ENCODE measurements around the gene ALG9.

DNA sequence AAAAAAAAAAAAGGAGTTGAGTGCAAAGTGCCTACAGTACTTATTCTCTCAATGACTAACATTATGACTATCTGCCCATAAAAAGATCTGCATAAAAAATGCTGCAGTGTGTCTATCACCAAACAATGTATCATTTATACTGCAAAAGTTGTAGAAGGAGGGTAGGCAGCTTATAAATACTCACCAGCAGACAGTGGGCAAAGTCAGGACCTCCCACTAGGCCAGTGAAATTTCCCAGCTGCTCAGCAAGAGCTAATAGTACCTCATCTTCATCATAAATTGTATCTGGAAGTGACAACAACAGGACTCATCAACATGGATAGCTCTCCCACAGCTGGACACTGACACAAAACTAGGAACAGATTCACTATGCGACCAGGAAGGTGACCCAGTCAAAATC is 106.8 kb downstream of the ALG9 start:
- TF ChIP-seq CTCF (IDR thresholded peaks at IDR 0.05) = no peak
- no peak for TF ChIP-seq POLR2A (IDR thresholded peaks at IDR 0.05)
